HCT116 (cell line): ENCODE results near the gene HRH2. TPM values are rescaled to one million over a fixed set of nuclear protein-coding genes. Genes with fewer than 3 reads are reported as not detected.
A peak's percentile ranks its signal among the peaks of the same experiment; 100 is the strongest.

Source experiments
- ATAC-seq: fragments of 200-7000 bp; cut with Tn5 transposase; 2 replicates; pipeline ENCODE4 v1.9.1; 2020; ENCODE audit warnings: mild to moderate bottlenecking, moderate library complexity
- BruUV-seq: library from RNA; stranded (reverse); fragments of 400-500 nt; replicated peaks from 2 replicates; lab custom pipeline; 2021; lab: Mats Ljungman, UMichigan
- CTCF ChIA-PET: fragments of 300-600 bp; sonication (Branson Sonifier 250); formaldehyde crosslinking; loops from one replicate; lab custom pipeline; 2021; ENCODE audit warnings: antibody characterized with exemption; lab: Charles Lee
- POLR2A ChIA-PET: fragments of 300-600, 350-600 bp; sonication (Branson Sonifier 250); formaldehyde crosslinking; loops from one replicate; lab custom pipeline; 2021; ENCODE audit warnings: antibody characterized with exemption; lab: Charles Lee
- RAD21 ChIA-PET, 2 experiments: fragments of 300-600 bp; sonication (Branson Sonifier 250); formaldehyde crosslinking; loops; one replicate each; lab custom pipeline; 2023; ENCODE audit warnings: low total read pairs in 2 of 2; ENCODE audit not compliant: uncharacterized antibody in 2 of 2, unreplicated experiment in 2 of 2, low non-redundant PET in 1 of 2; lab: Charles Lee
- DNase-seq: peaks from one replicate; pipeline ENCODE4 v3.0.0-alpha.2; 2010; ENCODE audit warnings: low read depth, low spot score
- H2AFZ ChIP-seq: fragments of 200-600 bp; shearing (Covaris generic), sonication (generic); 2 replicates; pipeline ENCODE4 v1.6.1; 2017; ENCODE audit warnings: low read depth, mixed run types, mixed read lengths, antibody characterized with exemption, low read length; ENCODE audit not compliant: poor library complexity, severe bottlenecking
- H3K27ac ChIP-seq: 2 replicates; pipeline ENCODE4 v1.5.1; 2012; ENCODE audit warnings: low read depth, low read length
- H3K27me3 ChIP-seq: fragments of 200-600 bp; sonication (generic); 2 replicates; pipeline ENCODE4 v1.6.1; 2016; ENCODE audit warnings: mixed run types, low read length, mixed read lengths; ENCODE audit not compliant: insufficient read depth
- H3K36me3 ChIP-seq, 2 experiments: fragments of 200-500 bp in 1 of 2; fragments of 200-600 bp in 1 of 2; sonication (Bioruptor generic) in 1 of 2; sonication (generic) in 1 of 2; 2 replicates each; pipeline versions ENCODE4 v1.5.1 to v1.6.1; 2014 to 2016; ENCODE audit warnings: low read length in 2 of 2, inconsistent platforms in 1 of 2, mixed read lengths in 1 of 2, mixed run types in 1 of 2; ENCODE audit not compliant: insufficient read depth in 2 of 2, control insufficient read depth in 1 of 2
- H3K4me1 ChIP-seq, 2 experiments: fragments of 200-600 bp in 1 of 2; sonication (generic) in 1 of 2; 2 replicates each; pipeline versions ENCODE4 v1.5.1 to v1.6.1; 2012 to 2017; ENCODE audit warnings: low read length in 2 of 2, inconsistent platforms in 1 of 2, mild to moderate bottlenecking in 1 of 2, mixed read lengths in 1 of 2, mixed run types in 1 of 2, moderate library complexity in 1 of 2; ENCODE audit not compliant: insufficient read depth in 2 of 2, control insufficient read depth in 1 of 2
- H3K4me2 ChIP-seq: fragments of 200-600 bp; sonication (generic); 2 replicates; pipeline ENCODE4 v1.6.1; 2017; ENCODE audit warnings: mixed run types, low read length, mixed read lengths
- H3K4me3 ChIP-seq, 2 experiments: fragments of 200-600 bp in 1 of 2; sonication (generic) in 1 of 2; replicated peaks in 1 of 2; 2 replicates each; pipeline ENCODE4 v1.5.1; 2011 to 2016; ENCODE audit warnings: low read length in 2 of 2, control low read depth in 1 of 2, low read depth in 1 of 2, mild to moderate bottlenecking in 1 of 2, mixed read lengths in 1 of 2, mixed run types in 1 of 2
- H3K79me2 ChIP-seq: fragments of 200-600 bp; sonication (generic); 2 replicates; pipeline ENCODE4 v1.6.1; 2017; ENCODE audit warnings: mild to moderate bottlenecking, mixed run types, low read length, moderate library complexity, mixed read lengths; ENCODE audit not compliant: insufficient read depth
- H3K9ac ChIP-seq: fragments of 200-600 bp; sonication (generic); 2 replicates; pipeline ENCODE4 v1.6.1; 2016; ENCODE audit warnings: low read length, mixed read lengths
- H3K9me2 ChIP-seq: fragments of 200-600 bp; sonication (generic), shearing (Covaris generic); 2 replicates; pipeline ENCODE4 v1.6.1; 2017; ENCODE audit warnings: mixed run types, mild to moderate bottlenecking, moderate library complexity; ENCODE audit not compliant: insufficient read depth
- H3K9me3 ChIP-seq, 2 experiments: fragments of 200-500 bp in 1 of 2; fragments of 200-600 bp in 1 of 2; sonication (Bioruptor generic) in 1 of 2; sonication (generic) in 1 of 2; 2 replicates each; pipeline ENCODE4 v1.6.1; 2014 to 2017; ENCODE audit warnings: low read length in 2 of 2, mixed read lengths in 2 of 2, inconsistent platforms in 1 of 2, low read depth in 1 of 2, mild to moderate bottlenecking in 1 of 2, mixed run types in 1 of 2, moderate library complexity in 1 of 2; ENCODE audit not compliant: control insufficient read depth in 1 of 2, insufficient read depth in 1 of 2
- H4K20me1 ChIP-seq: fragments of 200-600 bp; sonication (generic), shearing (Covaris generic); 2 replicates; pipeline ENCODE4 v1.6.1; 2017; ENCODE audit warnings: mixed run types, mild to moderate bottlenecking, moderate library complexity; ENCODE audit not compliant: insufficient read depth
- ATF3 ChIP-seq: IDR thresholded peaks from 2 replicates; pipeline ENCODE4 v1.6.1; 2012
- CBX3 ChIP-seq: IDR thresholded peaks from 2 replicates; pipeline ENCODE4 v1.6.1; 2012; ENCODE audit warnings: low read depth
- EGR1 ChIP-seq: IDR thresholded peaks from 2 replicates; pipeline ENCODE4 v1.6.1; 2012; ENCODE audit warnings: low read depth
- ELF1 ChIP-seq: IDR thresholded peaks from 2 replicates; pipeline ENCODE4 v1.6.1; 2012; ENCODE audit warnings: low read depth, borderline replicate concordance
- FOSL1 ChIP-seq: IDR thresholded peaks from 2 replicates; pipeline ENCODE4 v1.6.1; 2012; ENCODE audit warnings: low read depth
- POLR2A ChIP-seq: IDR thresholded peaks from 2 replicates; pipeline ENCODE4 v1.7.0; 2011; ENCODE audit warnings: borderline replicate concordance; ENCODE audit not compliant: insufficient read depth, insufficient read length; ENCODE audit errors: extremely low read depth
- RAD21 ChIP-seq: IDR thresholded peaks from 2 replicates; pipeline ENCODE4 v1.6.1; 2012; ENCODE audit warnings: low read depth, mild to moderate bottlenecking
- REST ChIP-seq: IDR thresholded peaks from 2 replicates; pipeline ENCODE4 v1.6.1; 2012; ENCODE audit warnings: low read depth
- SP1 ChIP-seq: IDR thresholded peaks from 2 replicates; pipeline ENCODE4 v1.6.1; 2012; ENCODE audit warnings: low read depth
- YY1 ChIP-seq: IDR thresholded peaks from 2 replicates; pipeline ENCODE4 v1.6.1; 2011; ENCODE audit warnings: low read length, low read depth, moderate library complexity, mild to moderate bottlenecking; ENCODE audit not compliant: insufficient replicate concordance; ENCODE audit errors: extremely low read depth
- ZFX ChIP-seq: fragments of 450-650 bp; IDR thresholded peaks from 2 replicates; pipeline ENCODE4 v1.6.1; 2017
- ZNF274 ChIP-seq: fragments of 200-500 bp; sonication (Bioruptor generic); IDR thresholded peaks from 2 replicates; pipeline ENCODE4 v1.6.1; 2014; ENCODE audit warnings: mild to moderate bottlenecking, low read depth, low read length, inconsistent platforms
- intact Hi-C: fragments of 100-400 bp; cut with micrococcal nuclease; formaldehyde crosslinking; loops from 2 replicates; pipeline ENCODE4 v1.10.0; 2022
- total RNA-seq: library from RNA; stranded (reverse); gene quantifications from one replicate; pipeline ENCODE4 v1.2.1, GENCODE V29; 2021; ENCODE audit not compliant: unreplicated experiment

The HRH2 gene
- total RNA-seq, 1 experiment from 2014 or later = 0.12 TPM

- no peak for TF ChIP-seq FOSL1
- TF ChIP-seq, all 23 proteins: peak for 0
Measured at GRCh38 chr5:175629261-175629660, 28.6 kb upstream of the HRH2 start (continued).

DNA sequence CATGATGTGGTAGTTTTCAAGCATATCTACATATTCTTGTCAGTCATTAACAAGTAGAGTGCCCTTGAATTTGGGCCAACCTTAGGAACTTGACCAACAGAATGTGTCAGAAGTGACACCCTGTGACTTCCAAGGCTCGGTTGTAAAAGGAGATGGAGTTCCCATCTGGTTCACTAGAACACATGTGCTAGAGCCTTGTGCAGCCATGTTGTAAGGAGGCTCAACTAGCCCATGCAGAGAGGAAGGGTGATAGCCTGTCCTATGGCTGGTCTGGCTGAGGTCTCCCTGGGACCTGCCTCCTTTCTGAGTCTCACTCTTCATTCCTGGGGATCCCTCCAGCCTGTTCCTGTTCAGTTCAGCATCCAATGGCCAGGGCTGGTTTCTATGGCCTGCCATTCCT is 28.1 kb upstream of the HRH2 start:
- Histone ChIP-seq H3K9ac (no peak overlapping the region), H3K4me2 (no peak overlapping the region), H3K9me2 (no peaks in the 10 kb centered on the region), H3K36me3 (no peaks in the 10 kb centered on the region), H3K9me3 (peaks cover 0 to 7% of the 10 kb centered on the region in 2 experiments; a peak in 1 of 4 replicates), H2AFZ (no peak overlapping the region), H3K27me3 (no peaks in the 10 kb centered on the region), H3K4me3 (no peak overlapping the region), H4K20me1 (no peaks in the 10 kb centered on the region), H3K4me1 (no peaks in the 10 kb centered on the region)
- DNase-seq = no peak
- intact Hi-C loops = no loop called here
- no TSS peak for BruUV-seq
- ChIA-PET CTCF (no interaction called here), RAD21 (no interaction called here), POLR2A (no interaction called here)
- TF ChIP-seq YY1 (peak; percentile 62), ATF3 (no peak)
- TF ChIP-seq, all 23 proteins: peak for 1
- ATAC-seq = no peak
- no peaks in the 10 kb centered on the region for H3K79me2 ChIP-seq
- no peak overlapping the region for H3K27ac ChIP-seq

DNA sequence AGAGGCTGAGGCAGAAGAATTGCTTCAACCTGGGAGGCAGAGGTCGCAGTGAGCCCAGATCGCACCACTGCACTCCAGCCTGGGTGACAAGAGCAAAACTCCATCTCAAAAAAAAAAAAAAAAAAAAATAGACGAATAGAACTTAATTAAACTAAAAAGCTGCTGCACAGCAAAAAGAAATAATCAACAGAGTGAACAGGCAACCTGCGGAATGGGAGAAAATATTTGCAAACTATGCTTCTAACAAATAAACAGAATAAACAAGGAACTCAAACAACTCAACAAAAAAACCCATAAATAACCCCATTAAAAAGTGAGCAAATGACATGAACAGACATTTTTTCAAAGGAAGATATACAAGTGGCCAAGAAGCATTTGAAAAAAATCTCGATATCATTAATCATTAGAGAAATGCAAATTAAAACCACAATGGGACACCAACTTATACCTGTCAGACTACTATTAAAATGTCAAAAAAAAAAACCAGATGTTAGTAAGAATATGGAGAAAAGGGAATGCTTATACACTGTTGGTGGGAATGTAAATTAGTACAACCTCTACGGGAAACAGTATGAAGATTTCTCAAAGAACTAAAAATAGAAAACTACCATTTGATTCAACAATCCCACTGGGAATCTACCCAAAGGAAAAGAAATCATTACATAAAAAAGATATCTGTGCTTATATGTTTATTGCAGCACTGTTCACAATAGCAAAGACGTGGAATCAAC is 21.9 kb upstream of the HRH2 start:
- Histone ChIP-seq H2AFZ (no peak overlapping the region), H3K4me2 (no peak overlapping the region), H3K9me3 (no peaks in the 10 kb centered on the region), H3K9ac (no peak overlapping the region), H3K27me3 (no peaks in the 10 kb centered on the region), H3K36me3 (no peaks in the 10 kb centered on the region), H3K4me3 (no peak overlapping the region), H4K20me1 (no peaks in the 10 kb centered on the region), H3K9me2 (no peaks in the 10 kb centered on the region), H3K27ac (no peak overlapping the region), H3K79me2 (no peaks in the 10 kb centered on the region), H3K4me1 (no peaks in the 10 kb centered on the region)
- DNase-seq = no peak
- CTCF ChIA-PET = no interaction called here
- intact Hi-C loops = no loop called here
- no peak for ATAC-seq
- POLR2A ChIA-PET = no interaction called here
- RAD21 ChIA-PET = no interaction called here
- no TSS peak for BruUV-seq
- TF ChIP-seq ZFX (no peak), EGR1 (no peak), CBX3 (no peak), REST (no peak), ATF3 (no peak), ZNF274 (no peak), SP1 (no peak), RAD21 (no peak), POLR2A (no peak), ELF1 (no peak)
